ENCODE results near the gene CALCB. TPM values are rescaled to one million over a fixed set of nuclear protein-coding genes. Genes with fewer than 3 reads are reported as not detected.

The CALCB gene
- total and polyA plus RNA-seq, 2 of the 4 experiments (the other 2 are of a cell fraction) = not detected

DNA sequence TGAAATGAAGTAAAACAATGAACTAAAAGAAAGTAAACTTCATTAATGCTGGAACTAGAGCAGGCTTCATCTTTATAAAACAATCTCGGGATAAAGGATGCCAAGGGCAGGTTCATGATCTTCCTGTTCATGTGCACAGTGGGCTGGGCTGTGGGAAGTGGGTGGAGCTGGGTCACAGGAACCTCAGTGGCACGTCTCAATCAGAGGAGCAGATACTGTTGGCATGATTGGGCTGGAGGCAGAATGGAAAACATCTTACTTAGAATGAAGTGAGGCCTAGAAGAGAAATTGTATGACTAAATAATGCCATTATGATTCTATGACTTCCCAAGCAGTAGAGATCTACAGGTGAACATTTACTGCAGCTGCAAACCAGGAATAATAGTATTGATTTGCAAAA lies 45.4 kb upstream of the CALCB start:
- Histone ChIP-seq H3K56ac (ENCODE audit: extremely low read depth, insufficient read depth, low read length) (no peak overlapping the region), H3K4ac (ENCODE audit: low read depth, low read length) (no peak overlapping the region), H2AFZ (replicated peaks; ENCODE audit: low read length, poor library complexity) (no peak overlapping the region), H3K14ac (replicated peaks; ENCODE audit: low read depth, low read length) (no peak overlapping the region), H3K27me3 (ENCODE audit: control insufficient read depth, insufficient read depth, low read length) (no peaks in the 10 kb centered on the region), H4K20me1 (ENCODE audit: insufficient read depth, low read length) (no peaks in the 10 kb centered on the region), H3K9ac (ENCODE audit: low read depth, low read length) (no peak overlapping the region), H3K4me3 (ENCODE audit: insufficient read depth, low read depth, low read length) (no peak overlapping the region), H3K36me3 (ENCODE audit: control insufficient read depth, insufficient read depth, low read length) (no peaks in the 10 kb centered on the region), H2AK9ac (replicated peaks; ENCODE audit: low read depth, low read length, poor library complexity) (no peak overlapping the region), H2BK20ac (ENCODE audit: low read depth, low read length) (no peak overlapping the region), H2BK5ac (ENCODE audit: low read depth, low read length, poor library complexity, severe bottlenecking) (no peak overlapping the region), H3K27ac (ENCODE audit: insufficient read depth, low read length) (no peak overlapping the region), H4K8ac (ENCODE audit: low read depth in 2 of 2, low read length in 2 of 2) (no peak overlapping the region), H4K91ac (ENCODE audit: insufficient read depth, low read depth, low read length) (no peak overlapping the region), H3K79me1 (ENCODE audit: low read depth in 1 of 2, low read length in 2 of 2) (no peaks in the 10 kb centered on the region), H3K9me3 (ENCODE audit: control insufficient read depth, insufficient read depth, low read length) (no peaks in the 10 kb centered on the region), H3K18ac (ENCODE audit: low read depth, low read length) (no peak overlapping the region), H3K23ac (ENCODE audit: low read depth, low read length) (no peak overlapping the region), H3K4me2 (ENCODE audit: low read depth, low read length) (no peak overlapping the region), H2BK120ac (ENCODE audit: low read depth, low read length) (no peak overlapping the region), H2BK15ac (ENCODE audit: low read depth, low read length) (no peak overlapping the region), H2AK5ac (ENCODE audit: low read depth, low read length) (no peak overlapping the region), H3K4me1 (ENCODE audit: control insufficient read depth, insufficient read depth, low read length) (no peaks in the 10 kb centered on the region), H4K5ac (ENCODE audit: low read depth, low read length) (no peak overlapping the region), H3K9me1 (ENCODE audit: insufficient read depth, low read length) (no peaks in the 10 kb centered on the region)
- DNase-seq (no peak), ATAC-seq (ENCODE audit: low read depth) (no peak)
- in situ Hi-C loops (cut with MboI; ENCODE audit: low sequenced_read_pairs) (no loop called here), intact Hi-C loops (cut with micrococcal nuclease) (no loop called here), dilution Hi-C loops (cut with HindIII; ENCODE audit: low sequenced_read_pairs, unreplicated experiment) (no loop called here)
- ChIA-PET POLR2A (ENCODE audit: unreplicated experiment) (no interaction called here), CTCF (no interaction called here)
- TF ChIP-seq MAFK (IDR thresholded peaks at IDR 0.05; ENCODE audit: low read depth, low read length) = no peak
- TF ChIP-seq, protein P1, sequence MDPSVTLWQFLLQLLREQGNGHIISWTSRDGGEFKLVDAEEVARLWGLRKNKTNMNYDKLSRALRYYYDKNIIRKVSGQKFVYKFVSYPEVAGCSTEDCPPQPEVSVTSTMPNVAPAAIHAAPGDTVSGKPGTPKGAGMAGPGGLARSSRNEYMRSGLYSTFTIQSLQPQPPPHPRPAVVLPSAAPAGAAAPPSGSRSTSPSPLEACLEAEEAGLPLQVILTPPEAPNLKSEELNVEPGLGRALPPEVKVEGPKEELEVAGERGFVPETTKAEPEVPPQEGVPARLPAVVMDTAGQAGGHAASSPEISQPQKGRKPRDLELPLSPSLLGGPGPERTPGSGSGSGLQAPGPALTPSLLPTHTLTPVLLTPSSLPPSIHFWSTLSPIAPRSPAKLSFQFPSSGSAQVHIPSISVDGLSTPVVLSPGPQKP (IDR thresholded peaks at IDR 0.05; ENCODE audit: borderline replicate concordance, low read depth, low read length) = no peak
- TF ChIP-seq FOS (IDR thresholded peaks at IDR 0.05; ENCODE audit: low read depth, low read length) = no peak
- no peak for TF ChIP-seq RAD21 (IDR thresholded peaks at IDR 0.05; ENCODE audit: low read length)
- TF ChIP-seq CHD1 (IDR thresholded peaks at IDR 0.05; ENCODE audit: low read depth, low read length) = no peak
- TF ChIP-seq CEBPB (IDR thresholded peaks at IDR 0.05; ENCODE audit: low read depth, low read length) = no peak
- TF ChIP-seq POLR2A (IDR thresholded peaks at IDR 0.05; ENCODE audit: low read depth, low read length) = no peak
- no peak for TF ChIP-seq BHLHE40 (IDR thresholded peaks at IDR 0.05; ENCODE audit: low read depth, low read length)
- TF ChIP-seq NFE2L2 (IDR thresholded peaks at IDR 0.05; ENCODE audit: low read depth, low read length) = no peak
- no peak for TF ChIP-seq RFX5 (IDR thresholded peaks at IDR 0.05; ENCODE audit: low read depth, low read length)
- TF ChIP-seq SMC3 (IDR thresholded peaks at IDR 0.05; ENCODE audit: low read depth, low read length) = no peak
- TF ChIP-seq, protein P2, sequence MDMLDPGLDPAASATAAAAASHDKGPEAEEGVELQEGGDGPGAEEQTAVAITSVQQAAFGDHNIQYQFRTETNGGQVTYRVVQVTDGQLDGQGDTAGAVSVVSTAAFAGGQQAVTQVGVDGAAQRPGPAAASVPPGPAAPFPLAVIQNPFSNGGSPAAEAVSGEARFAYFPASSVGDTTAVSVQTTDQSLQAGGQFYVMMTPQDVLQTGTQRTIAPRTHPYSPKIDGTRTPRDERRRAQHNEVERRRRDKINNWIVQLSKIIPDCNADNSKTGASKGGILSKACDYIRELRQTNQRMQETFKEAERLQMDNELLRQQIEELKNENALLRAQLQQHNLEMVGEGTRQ (IDR thresholded peaks at IDR 0.05; ENCODE audit: low read depth, low read length) = no peak
- no peak for TF ChIP-seq RCOR1 (IDR thresholded peaks at IDR 0.05; ENCODE audit: insufficient replicate concordance, low read length)
- TF ChIP-seq, protein P3, sequence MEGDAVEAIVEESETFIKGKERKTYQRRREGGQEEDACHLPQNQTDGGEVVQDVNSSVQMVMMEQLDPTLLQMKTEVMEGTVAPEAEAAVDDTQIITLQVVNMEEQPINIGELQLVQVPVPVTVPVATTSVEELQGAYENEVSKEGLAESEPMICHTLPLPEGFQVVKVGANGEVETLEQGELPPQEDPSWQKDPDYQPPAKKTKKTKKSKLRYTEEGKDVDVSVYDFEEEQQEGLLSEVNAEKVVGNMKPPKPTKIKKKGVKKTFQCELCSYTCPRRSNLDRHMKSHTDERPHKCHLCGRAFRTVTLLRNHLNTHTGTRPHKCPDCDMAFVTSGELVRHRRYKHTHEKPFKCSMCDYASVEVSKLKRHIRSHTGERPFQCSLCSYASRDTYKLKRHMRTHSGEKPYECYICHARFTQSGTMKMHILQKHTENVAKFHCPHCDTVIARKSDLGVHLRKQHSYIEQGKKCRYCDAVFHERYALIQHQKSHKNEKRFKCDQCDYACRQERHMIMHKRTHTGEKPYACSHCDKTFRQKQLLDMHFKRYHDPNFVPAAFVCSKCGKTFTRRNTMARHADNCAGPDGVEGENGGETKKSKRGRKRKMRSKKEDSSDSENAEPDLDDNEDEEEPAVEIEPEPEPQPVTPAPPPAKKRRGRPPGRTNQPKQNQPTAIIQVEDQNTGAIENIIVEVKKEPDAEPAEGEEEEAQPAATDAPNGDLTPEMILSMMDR (conservative IDR thresholded peaks at IDR 0.05; ENCODE audit: low read depth, low read length) = no peak
- no peak for TF ChIP-seq MAZ (IDR thresholded peaks at IDR 0.05; ENCODE audit: borderline replicate concordance, low read depth, low read length)
- TF ChIP-seq MXI1 (IDR thresholded peaks at IDR 0.05; ENCODE audit: borderline replicate concordance, low read depth, low read length) = no peak
- WGBS, 2 experiments (ENCODE audit: extremely low coverage in 2 of 2, insufficient read length in 1 of 2) = no CpG with 5 or more reads among the region's 2 CpGs
- no TSS peak for BruUV-seq (replicated peaks)
